ENCODE data around the gene RASSF3.
"Not testable (repeated sequence)": the region's sequence is repeated elsewhere in the genome, so short reads cannot be mapped to it uniquely, and the experiment has no call there.

The RASSF3 gene

GRCh38 chr12:64634508-64635092, 24.3 kb downstream of the RASSF3 start:
- no peak for DNase-seq (ENCODE audit: low spot score)

- no peak for DNase-seq (ENCODE audit: low spot score)
Measured at GRCh38 chr12:64635356-64635998, 25.2 kb downstream of the RASSF3 start.

GRCh38 chr12:64636856-64637255, 26.6 kb downstream of the RASSF3 start:
- no peak for DNase-seq (ENCODE audit: low spot score)

GRCh38 chr12:64639466-64639865, 29.2 kb downstream of the RASSF3 start:
- no peak for DNase-seq (ENCODE audit: low spot score)

GRCh38 chr12:64646318-64646717, 36.0 kb downstream of the RASSF3 start:
- DNase-seq (ENCODE audit: low spot score) = no peak

GRCh38 chr12:64649487-64649886, 39.2 kb downstream of the RASSF3 start:
- DNase-seq (ENCODE audit: low spot score) = no peak

GRCh38 chr12:64650762-64651161, 40.5 kb downstream of the RASSF3 start:
- no peak for DNase-seq (ENCODE audit: low spot score)

- DNase-seq (ENCODE audit: low spot score) = no peak
Measured at GRCh38 chr12:64652346-64652745, 42.1 kb downstream of the RASSF3 start.

GRCh38 chr12:64653123-64653522, 42.8 kb downstream of the RASSF3 start:
- no peak for DNase-seq (ENCODE audit: low spot score)

- DNase-seq (ENCODE audit: low spot score) = not testable (repeated sequence)
Measured at GRCh38 chr12:64653907-64654306, 43.6 kb downstream of the RASSF3 start.

GRCh38 chr12:64655141-64655540, 44.8 kb downstream of the RASSF3 start:
- no peak for DNase-seq (ENCODE audit: low spot score)

- no peak for DNase-seq (ENCODE audit: low spot score)
Measured at GRCh38 chr12:64656429-64656828, 46.1 kb downstream of the RASSF3 start.

- DNase-seq (ENCODE audit: low spot score) = no peak
Measured at GRCh38 chr12:64658892-64659481, 48.7 kb downstream of the RASSF3 start.

GRCh38 chr12:64660237-64661018, 50.1 kb downstream of the RASSF3 start:
- DNase-seq (ENCODE audit: low spot score) = no peak

GRCh38 chr12:64663015-64663414, 52.7 kb downstream of the RASSF3 start:
- no peak for DNase-seq (ENCODE audit: low spot score)

GRCh38 chr12:64665514-64665913, 55.2 kb downstream of the RASSF3 start:
- DNase-seq (ENCODE audit: low spot score) = no peak

GRCh38 chr12:64666054-64666914, 56.0 kb downstream of the RASSF3 start:
- DNase-seq (ENCODE audit: low spot score) = no peak

GRCh38 chr12:64667793-64668192, 57.5 kb downstream of the RASSF3 start:
- no peak for DNase-seq (ENCODE audit: low spot score)

GRCh38 chr12:64669270-64669842, 59.1 kb downstream of the RASSF3 start:
- DNase-seq (ENCODE audit: low spot score) = no peak

- no peak for DNase-seq (ENCODE audit: low spot score)
Measured at GRCh38 chr12:64670019-64670418, 59.7 kb downstream of the RASSF3 start.

GRCh38 chr12:64670919-64671639, 60.8 kb downstream of the RASSF3 start:
- DNase-seq (ENCODE audit: low spot score) = no peak

All from pons (tissue), 1 donor.